Esophagus muscularis mucosa (tissue), 4 donors: ENCODE measurements around the gene AKT1. TPM values are rescaled to one million over a fixed set of nuclear protein-coding genes. Genes with fewer than 3 reads are reported as not detected.
A peak's percentile ranks its signal among the peaks of the same experiment; 100 is the strongest.
"Not testable (repeated sequence)": the region's sequence is repeated elsewhere in the genome, so short reads cannot be mapped to it uniquely, and the experiment has no call there.

Experiments used
- DNase-seq: peaks from one replicate; pipeline ENCODE4 v3.0.0-alpha.2; 2017; ENCODE audit errors: extremely low spot score
- H3K27ac ChIP-seq, 4 donors: fragments of 200-600 bp; sonication (generic); replicated peaks in 1 of 4; 1 replicate in 3 of 4; 2 replicates in 1 of 4; pipeline ENCODE4 v1.5.1; 2016 to 2019; ENCODE audit warnings: mild to moderate bottlenecking in 1 of 4
- H3K27me3 ChIP-seq, 4 donors: fragments of 200-600 bp; sonication (generic); one replicate each; pipeline versions ENCODE4 v1.5.1 to v1.6.0; 2016 to 2019
- H3K36me3 ChIP-seq, 4 donors: fragments of 200-600 bp; sonication (generic); one replicate each; pipeline ENCODE4 v1.5.1; 2016 to 2019
- H3K4me1 ChIP-seq, 4 donors: fragments of 200-600 bp; sonication (generic); one replicate each; pipeline ENCODE4 v1.5.1; 2016 to 2019
- H3K4me3 ChIP-seq, 4 donors: fragments of 200-600 bp; sonication (generic); 1 replicate in 2 of 4; 2 replicates in 2 of 4; pipeline ENCODE4 v1.5.1; 2016 to 2019; ENCODE audit warnings: mild to moderate bottlenecking in 4 of 4, moderate library complexity in 1 of 4
- H3K9me3 ChIP-seq, 4 donors: fragments of 200-600 bp; sonication (generic); 1 replicate in 3 of 4; 2 replicates in 1 of 4; pipeline ENCODE4 v1.5.1; 2016 to 2019
- CTCF ChIP-seq, 3 experiments: fragments of 200-600 bp in 2 of 3; fragments of 450-650 bp in 1 of 3; sonication (generic) in 2 of 3; IDR thresholded peaks; one replicate each; pipeline ENCODE4 v1.5.1; 2017 to 2019; ENCODE audit warnings: antibody characterized with exemption in 3 of 3, mild to moderate bottlenecking in 2 of 3, moderate library complexity in 1 of 3
- EP300 ChIP-seq: sonication (generic); formaldehyde crosslinking; IDR thresholded peaks from one replicate; pipeline ENCODE4 v1.6.1; 2017; ENCODE audit warnings: antibody characterized with exemption
- POLR2A ChIP-seq: fragments of 450-650 bp; IDR thresholded peaks from one replicate; pipeline ENCODE4 v1.6.1; 2017; ENCODE audit warnings: antibody characterized with exemption, moderate library complexity, mild to moderate bottlenecking, low read depth
- POLR2AphosphoS5 ChIP-seq, 2 donors: sonication (generic); formaldehyde crosslinking; IDR thresholded peaks; one replicate each; pipeline ENCODE4 v1.6.1; 2017; ENCODE audit warnings: antibody characterized with exemption in 2 of 2
- WGBS: methylation state at CpG from one replicate; pipeline ENCODE4 v1.1.5; 2018; 5-methylcytosine and 5-hydroxymethylcytosine counted together
- intact Hi-C: fragments of 100-400 bp; cut with DNase I; formaldehyde crosslinking; loops from one replicate; pipeline ENCODE4 v1.15.1; 2023
- total RNA-seq, 4 donors: library from RNA; depleted of rRNA; stranded (reverse); fragments of >200 nt; gene quantifications; one replicate each; pipeline versions ENCODE4 v1.1.0 to v1.2.1, GENCODE V29; 2016

Gene AKT1
- total RNA-seq, 4 donors from 2014 or later: 162 to 267 (median 187) TPM

GRCh38 chr14:104818714-104819161 lies 23.2 kb upstream of the AKT1 start:
- H3K27me3 ChIP-seq: no peaks in the 10 kb centered on the region
- DNase-seq: no peak
- 89% methylated on average over 4 of the region's 9 CpGs for whole genome bisulfite sequencing
- intact Hi-C loops: no loop called here
- TF ChIP-seq POLR2AphosphoS5 (IDR thresholded peaks at IDR 0.05): no peak
- no peak for TF ChIP-seq CTCF (IDR thresholded peaks at IDR 0.05)
- no peak for TF ChIP-seq EP300
- no peak for TF ChIP-seq POLR2A
- H3K36me3 ChIP-seq: no peaks in the 10 kb centered on the region
- H3K4me1 ChIP-seq: peaks cover 25 to 47% (median 41%) of the 10 kb centered on the region in 4 donors
- no peak overlapping the region for H3K4me3 ChIP-seq
- H3K27ac ChIP-seq: no peak overlapping the region
- H3K9me3 ChIP-seq: no peaks in the 10 kb centered on the region

DNA sequence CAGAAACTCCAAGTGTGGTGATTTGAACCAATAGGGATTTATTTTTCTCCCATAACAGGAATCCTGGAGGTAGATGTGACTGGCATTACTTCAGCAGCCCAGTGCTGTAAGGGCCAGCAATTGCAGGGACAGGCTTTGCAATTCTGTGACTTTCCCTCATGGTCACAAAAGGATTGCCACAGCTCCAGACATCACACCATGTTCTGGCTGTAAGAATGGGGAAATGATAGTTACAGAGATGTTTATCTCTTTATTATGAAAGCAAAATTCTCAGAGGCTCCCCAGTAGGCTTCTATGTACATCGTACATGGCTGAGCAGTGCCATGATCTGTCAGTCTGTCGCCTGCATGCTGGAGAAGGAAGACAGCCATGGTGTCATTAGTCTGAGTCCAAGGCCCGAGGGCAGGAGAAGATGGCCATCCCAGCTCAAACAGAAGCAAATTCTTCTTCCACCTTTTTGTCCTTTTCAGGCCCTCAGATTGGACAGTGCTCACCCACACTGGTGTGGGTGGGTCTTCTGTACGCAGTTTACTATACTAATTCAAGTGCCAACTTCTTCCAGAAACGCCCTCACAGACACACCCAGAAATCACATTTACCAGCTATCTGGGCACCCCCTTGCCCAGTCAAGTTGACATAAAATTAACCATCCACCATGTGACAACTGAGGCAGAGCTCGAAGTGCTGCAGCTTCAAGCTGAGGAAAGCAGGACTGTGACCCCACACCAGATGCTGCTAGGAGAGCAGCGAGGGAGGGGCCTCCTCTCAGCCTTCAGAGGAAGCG lies 22.6 kb upstream of the AKT1 start:
- DNase-seq: no peak
- no peaks in the 10 kb centered on the region for H3K36me3 ChIP-seq
- no peak overlapping the region for H3K4me3 ChIP-seq
- TF ChIP-seq POLR2AphosphoS5 (IDR thresholded peaks at IDR 0.05) (no peak), POLR2A (no peak), CTCF (IDR thresholded peaks at IDR 0.05) (no peak), EP300 (no peak)
- peaks cover 25 to 48% (median 43%) of the 10 kb centered on the region in 4 donors for H3K4me1 ChIP-seq
- intact Hi-C loops: no loop called here
- no peak overlapping the region for H3K27ac ChIP-seq
- no peaks in the 10 kb centered on the region for H3K27me3 ChIP-seq
- no peaks in the 10 kb centered on the region for H3K9me3 ChIP-seq
- WGBS: 97% methylated on average over 8 of the region's 8 CpGs

DNA sequence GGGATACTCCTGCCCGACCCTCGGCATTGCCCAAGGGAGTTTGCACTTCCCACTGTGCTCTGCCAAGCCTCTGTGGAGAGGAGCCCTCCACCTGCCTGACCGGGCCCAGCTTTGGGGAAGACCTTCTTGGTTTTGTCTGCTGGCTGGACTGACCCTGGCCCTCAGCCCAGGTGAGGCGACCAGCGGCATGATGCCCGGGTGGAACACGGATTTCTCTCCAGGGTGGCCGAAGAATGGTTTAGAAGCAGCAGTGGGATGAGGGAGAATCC lies 21.0 kb upstream of the AKT1 start:
- Histone ChIP-seq H3K4me1 (peaks cover 25 to 48% (median 43%) of the 10 kb centered on the region in 4 donors), H3K36me3 (no peaks in the 10 kb centered on the region), H3K4me3 (peak overlapping the region; percentile 83 to 98 (median 87)), H3K9me3 (no peaks in the 10 kb centered on the region), H3K27ac (peak overlapping the region; percentile 96 to 98 (median 97)), H3K27me3 (no peaks in the 10 kb centered on the region)
- intact Hi-C loops: no loop called here
- 3% methylated on average over 8 of the region's 8 CpGs for WGBS
- TF ChIP-seq CTCF (IDR thresholded peaks at IDR 0.05) (no peak), POLR2AphosphoS5 (IDR thresholded peaks at IDR 0.05) (no peak), POLR2A (no peak), EP300 (no peak)
- DNase-seq: no peak

DNA sequence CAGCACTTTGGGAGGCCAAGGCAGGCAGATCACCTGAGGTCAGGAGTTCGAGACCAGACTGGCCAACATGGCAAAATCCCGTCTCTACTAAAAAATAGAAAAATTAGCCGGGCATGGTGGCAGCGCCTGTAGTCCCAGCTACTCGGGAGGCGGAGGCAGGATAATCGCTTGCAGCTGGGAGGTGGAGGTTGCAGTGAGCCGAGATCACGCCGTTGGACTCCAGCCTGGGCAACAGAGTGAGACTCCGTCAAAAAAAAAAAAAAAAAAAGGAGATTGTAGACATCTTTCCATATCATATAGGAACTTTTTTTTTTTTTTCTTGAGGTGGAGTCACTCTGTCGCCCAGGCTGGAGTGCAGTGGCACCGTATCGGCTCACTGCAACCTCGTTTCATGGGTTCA lies 19.2 kb upstream of the AKT1 start:
- intact Hi-C loops, H3K36me3 ChIP-seq, H3K27me3 ChIP-seq, H3K9me3 ChIP-seq, DNase-seq: not testable (repeated sequence)
- 79% methylated on average over 15 of the region's 15 CpGs for WGBS
- peak overlapping the region; percentile 96 to 98 (median 97) for H3K27ac ChIP-seq
- H3K4me1 ChIP-seq: peaks cover 19 to 36% (median 31%) of the 10 kb centered on the region in 4 donors
- H3K4me3 ChIP-seq: peak overlapping the region; percentile 83 to 98 (median 87)

DNA sequence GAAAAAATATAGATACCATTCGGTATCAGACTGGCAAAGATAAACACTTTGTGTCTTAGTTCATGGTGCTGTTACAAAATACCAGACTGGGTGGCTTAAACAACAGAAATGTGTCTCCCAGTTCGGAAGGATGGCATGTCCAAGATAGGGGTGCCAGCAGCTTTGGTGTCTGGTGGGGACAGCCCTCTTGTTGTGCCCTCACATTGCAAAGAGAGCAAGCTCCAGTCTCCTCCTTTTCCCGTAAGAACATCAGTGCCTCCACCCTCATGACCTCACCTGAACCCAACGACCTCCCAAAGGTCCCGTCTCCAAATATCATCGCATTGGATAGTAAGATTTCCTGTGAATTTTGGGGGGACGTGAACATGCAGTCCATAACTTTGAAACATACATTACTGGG lies 17.7 kb upstream of the AKT1 start:
- no peak overlapping the region for H3K4me3 ChIP-seq
- H3K9me3 ChIP-seq: no peaks in the 10 kb centered on the region
- H3K4me1 ChIP-seq: peaks cover 19 to 36% (median 31%) of the 10 kb centered on the region in 4 donors
- H3K27ac ChIP-seq: no peak overlapping the region
- DNase-seq: no peak
- H3K27me3 ChIP-seq: no peaks in the 10 kb centered on the region
- H3K36me3 ChIP-seq: no peaks in the 10 kb centered on the region
- intact Hi-C loops: no loop called here
- WGBS: 82% methylated on average over 7 of the region's 7 CpGs
- TF ChIP-seq POLR2A (no peak), EP300 (no peak), CTCF (IDR thresholded peaks at IDR 0.05) (no peak), POLR2AphosphoS5 (IDR thresholded peaks at IDR 0.05) (no peak)
